ENCODE data around the gene CD48. TPM values are rescaled to one million over a fixed set of nuclear protein-coding genes. Genes with fewer than 3 reads are reported as not detected.

Gene CD48
- total RNA-seq, 1 experiment from 2014 or later, result not detected

DNA sequence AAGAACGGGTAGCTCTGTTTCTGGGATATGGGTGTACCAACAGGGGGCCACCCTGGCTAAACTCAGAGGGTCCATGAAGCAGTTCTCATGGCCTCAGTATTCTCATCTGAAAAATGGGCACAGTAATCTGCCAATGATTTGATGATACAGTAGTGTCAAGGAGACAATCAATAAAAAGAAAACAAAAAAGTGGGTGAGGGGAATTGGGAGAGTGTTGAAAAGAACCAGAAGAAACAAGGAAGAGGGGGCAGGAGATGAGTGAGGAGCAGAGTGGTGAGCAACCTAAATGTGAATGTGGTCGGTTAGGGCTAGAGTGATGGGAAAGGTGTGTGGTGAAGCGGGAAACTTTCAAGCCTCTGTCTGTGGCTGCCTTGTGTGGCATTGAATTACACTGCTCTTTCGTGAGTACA is 29.5 kb upstream of the CD48 start:
- H3K27ac ChIP-seq (ENCODE audit: low read depth, low read length, poor library complexity, severe bottlenecking), result no peak overlapping the region
- intact Hi-C loops (cut with micrococcal nuclease; ENCODE audit: unreplicated experiment), result no loop called here
- CTCF ChIA-PET, result no interaction called here
- peaks cover 6% of the 10 kb centered on the region for H3K27me3 ChIP-seq (replicated peaks; ENCODE audit: insufficient read depth, low read depth, low read length, poor library complexity)
- no peaks in the 10 kb centered on the region for H3K36me3 ChIP-seq (ENCODE audit: insufficient read depth, low read length, poor library complexity, severe bottlenecking)
- no peak for DNase-seq (ENCODE audit: low spot score)
- BruUV-seq (replicated peaks), result no TSS peak
- no peaks in the 10 kb centered on the region for H3K4me1 ChIP-seq (ENCODE audit: insufficient read depth, low read length, poor library complexity, severe bottlenecking)
- no peaks in the 10 kb centered on the region for H3K9me3 ChIP-seq (ENCODE audit: low read depth, low read length, poor library complexity, severe bottlenecking)
- no peak overlapping the region for H3K4me3 ChIP-seq (ENCODE audit: low read depth, low read length, poor library complexity, severe bottlenecking)
- TF ChIP-seq EZH2 (IDR thresholded peaks at IDR 0.05; ENCODE audit: borderline replicate concordance, low read depth, low read length, poor library complexity, severe bottlenecking), result no peak
- TF ChIP-seq, protein P1, sequence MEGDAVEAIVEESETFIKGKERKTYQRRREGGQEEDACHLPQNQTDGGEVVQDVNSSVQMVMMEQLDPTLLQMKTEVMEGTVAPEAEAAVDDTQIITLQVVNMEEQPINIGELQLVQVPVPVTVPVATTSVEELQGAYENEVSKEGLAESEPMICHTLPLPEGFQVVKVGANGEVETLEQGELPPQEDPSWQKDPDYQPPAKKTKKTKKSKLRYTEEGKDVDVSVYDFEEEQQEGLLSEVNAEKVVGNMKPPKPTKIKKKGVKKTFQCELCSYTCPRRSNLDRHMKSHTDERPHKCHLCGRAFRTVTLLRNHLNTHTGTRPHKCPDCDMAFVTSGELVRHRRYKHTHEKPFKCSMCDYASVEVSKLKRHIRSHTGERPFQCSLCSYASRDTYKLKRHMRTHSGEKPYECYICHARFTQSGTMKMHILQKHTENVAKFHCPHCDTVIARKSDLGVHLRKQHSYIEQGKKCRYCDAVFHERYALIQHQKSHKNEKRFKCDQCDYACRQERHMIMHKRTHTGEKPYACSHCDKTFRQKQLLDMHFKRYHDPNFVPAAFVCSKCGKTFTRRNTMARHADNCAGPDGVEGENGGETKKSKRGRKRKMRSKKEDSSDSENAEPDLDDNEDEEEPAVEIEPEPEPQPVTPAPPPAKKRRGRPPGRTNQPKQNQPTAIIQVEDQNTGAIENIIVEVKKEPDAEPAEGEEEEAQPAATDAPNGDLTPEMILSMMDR (conservative IDR thresholded peaks at IDR 0.05; ENCODE audit: low read depth, low read length), result no peak
- POLR2A ChIA-PET (ENCODE audit: low non-redundant PET), result no interaction called here

DNA sequence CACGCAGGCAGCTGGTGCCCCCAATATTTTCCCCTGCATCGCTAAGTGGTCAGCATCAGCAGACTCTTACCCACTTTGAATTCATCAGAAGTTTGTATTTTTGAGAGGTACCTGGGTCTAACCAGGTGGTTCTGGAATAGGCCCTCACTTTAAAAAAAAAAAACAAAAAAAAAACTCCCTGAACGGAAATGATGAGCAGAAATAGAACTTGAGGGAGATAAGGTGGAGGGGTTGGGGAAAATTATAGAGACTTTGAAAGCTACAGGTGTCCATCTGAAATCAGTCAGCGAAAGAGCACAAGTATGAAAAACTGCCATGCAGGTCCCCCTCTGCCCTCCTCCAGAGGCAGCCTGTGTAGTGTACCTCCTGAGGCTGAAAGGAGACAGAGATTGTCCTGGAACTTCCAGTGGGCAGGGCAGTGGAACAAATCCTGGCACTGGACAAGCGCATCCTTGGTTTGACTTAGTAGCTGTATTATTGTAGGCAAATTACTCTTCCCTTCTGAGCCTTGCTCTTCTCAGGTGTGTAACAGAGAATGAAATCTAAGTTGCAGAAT is 28.6 kb upstream of the CD48 start:
- ChIA-PET CTCF (no interaction called here), POLR2A (ENCODE audit: low non-redundant PET) (no interaction called here)
- TF ChIP-seq, protein P1 (conservative IDR thresholded peaks at IDR 0.05; ENCODE audit: low read depth, low read length), result no peak
- TF ChIP-seq EZH2 (IDR thresholded peaks at IDR 0.05; ENCODE audit: borderline replicate concordance, low read depth, low read length, poor library complexity, severe bottlenecking), result no peak
- H3K4me1 ChIP-seq (ENCODE audit: insufficient read depth, low read length, poor library complexity, severe bottlenecking), result no peaks in the 10 kb centered on the region
- peaks cover 6% of the 10 kb centered on the region for H3K27me3 ChIP-seq (replicated peaks; ENCODE audit: insufficient read depth, low read depth, low read length, poor library complexity)
- BruUV-seq (replicated peaks), result no TSS peak
- no peak overlapping the region for H3K4me3 ChIP-seq (ENCODE audit: low read depth, low read length, poor library complexity, severe bottlenecking)
- no peaks in the 10 kb centered on the region for H3K36me3 ChIP-seq (ENCODE audit: insufficient read depth, low read length, poor library complexity, severe bottlenecking)
- H3K27ac ChIP-seq (ENCODE audit: low read depth, low read length, poor library complexity, severe bottlenecking), result no peak overlapping the region
- intact Hi-C loops (cut with micrococcal nuclease; ENCODE audit: unreplicated experiment), result no loop called here
- H3K9me3 ChIP-seq (ENCODE audit: low read depth, low read length, poor library complexity, severe bottlenecking), result no peaks in the 10 kb centered on the region
- no peak for DNase-seq (ENCODE audit: low spot score)

DNA sequence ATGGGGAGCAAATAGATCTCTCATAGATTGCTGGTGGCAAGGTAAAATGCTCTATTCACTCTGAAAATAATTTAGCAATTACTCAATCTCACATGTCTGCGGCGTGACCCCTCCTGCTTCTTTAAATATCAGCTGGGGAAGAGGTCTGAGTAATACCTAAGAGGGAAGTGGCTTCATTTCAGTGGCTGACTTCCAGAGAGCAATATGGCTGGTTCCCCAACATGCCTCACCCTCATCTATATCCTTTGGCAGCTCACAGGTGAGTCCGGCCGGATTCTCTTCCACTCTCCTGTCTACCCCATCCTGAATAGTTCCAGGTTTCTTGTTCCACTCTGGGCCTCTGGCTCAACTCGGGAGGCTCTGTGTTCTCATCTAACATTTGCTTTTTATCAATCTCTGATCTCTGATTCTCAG is 27.5 kb upstream of the CD48 start, which contains the start of gene SLAMF7:
SLAMF7 (plus strand) TSS at position 150 of the 414 bp plus-strand sequence; CDS start at position 205, 55 bp downstream.
- intact Hi-C loops (cut with micrococcal nuclease; ENCODE audit: unreplicated experiment), result no loop called here
- Histone ChIP-seq H3K4me3 (ENCODE audit: low read depth, low read length, poor library complexity, severe bottlenecking) (no peak within 1 kb of the TSS), H3K36me3 (ENCODE audit: insufficient read depth, low read length, poor library complexity, severe bottlenecking) (no peaks in the 10 kb centered on the region), H3K27me3 (replicated peaks; ENCODE audit: insufficient read depth, low read depth, low read length, poor library complexity) (peaks cover 6% of the 10 kb centered on the region), H3K27ac (ENCODE audit: low read depth, low read length, poor library complexity, severe bottlenecking) (no peak within 1 kb of the TSS), H3K9me3 (ENCODE audit: low read depth, low read length, poor library complexity, severe bottlenecking) (no peaks in the 10 kb centered on the region), H3K4me1 (ENCODE audit: insufficient read depth, low read length, poor library complexity, severe bottlenecking) (no peaks in the 10 kb centered on the region)
- BruUV-seq (replicated peaks), result no TSS peak
- CTCF ChIA-PET, result no interaction called here
- no peak for TF ChIP-seq EZH2 (IDR thresholded peaks at IDR 0.05; ENCODE audit: borderline replicate concordance, low read depth, low read length, poor library complexity, severe bottlenecking)
- TF ChIP-seq, protein P1 (conservative IDR thresholded peaks at IDR 0.05; ENCODE audit: low read depth, low read length), result no peak
- POLR2A ChIA-PET (ENCODE audit: low non-redundant PET), result no interaction called here
- no peak for DNase-seq (ENCODE audit: low spot score)
